IMR-90 (cell line): ENCODE measurements around the gene HERPUD1. TPM values are rescaled to one million over a fixed set of nuclear protein-coding genes. Genes with fewer than 3 reads are reported as not detected.

Experiments used
- ATAC-seq: fragments of 200-7000 bp; cut with Tn5 transposase; 2 replicates; pipeline ENCODE4 v1.9.1; 2020; ENCODE audit warnings: low read depth, mild to moderate bottlenecking, moderate library complexity
- BruUV-seq: library from RNA; stranded (reverse); fragments of 400-500 nt; replicated peaks from 2 replicates; lab custom pipeline; 2021; lab: Mats Ljungman, UMichigan
- CTCF ChIA-PET: fragments of 300-600 bp; formaldehyde crosslinking; extraction: SDS; loops from one replicate; lab custom pipeline; 2021; ENCODE audit warnings: antibody characterized with exemption; lab: Yijun Ruan, JAX
- POLR2A ChIA-PET: fragments of 300-600 bp; sonication (Branson Sonifier 250); formaldehyde crosslinking; loops from one replicate; lab custom pipeline; 2022; ENCODE audit warnings: antibody characterized with exemption; ENCODE audit not compliant: unreplicated experiment; lab: Charles Lee
- DNase-seq: peaks from one replicate; pipeline ENCODE4 v3.0.0; 2013
- H2AFZ ChIP-seq: replicated peaks from 2 replicates; pipeline ENCODE3; 2013; ENCODE audit warnings: low read length, mild to moderate bottlenecking; ENCODE audit not compliant: poor library complexity
- H2AK5ac ChIP-seq: 2 replicates; pipeline ENCODE4 v1.6.1; 2013; ENCODE audit warnings: low read depth, low read length, inconsistent platforms
- H2AK9ac ChIP-seq: replicated peaks from 2 replicates; pipeline ENCODE3; 2013; ENCODE audit warnings: mild to moderate bottlenecking, low read depth, low read length, moderate library complexity; ENCODE audit not compliant: poor library complexity
- H2BK120ac ChIP-seq: 2 replicates; pipeline ENCODE4 v1.6.1; 2013; ENCODE audit warnings: low read depth, low read length, inconsistent platforms
- H2BK15ac ChIP-seq: 3 replicates; pipeline ENCODE4 v1.6.1; 2013; ENCODE audit warnings: low read depth, low read length, inconsistent platforms
- H2BK20ac ChIP-seq: 2 replicates; pipeline ENCODE4 v1.6.1; 2013; ENCODE audit warnings: low read depth, mild to moderate bottlenecking, inconsistent platforms, low read length, moderate library complexity
- H2BK5ac ChIP-seq: 2 replicates; pipeline ENCODE4 v1.6.1; 2013; ENCODE audit warnings: mild to moderate bottlenecking, low read depth, low read length, inconsistent platforms; ENCODE audit not compliant: poor library complexity, severe bottlenecking
- H3K14ac ChIP-seq: replicated peaks from 2 replicates; pipeline ENCODE4 v1.6.1; 2013; ENCODE audit warnings: low read depth, low read length, inconsistent platforms
- H3K18ac ChIP-seq: 2 replicates; pipeline ENCODE4 v1.6.1; 2013; ENCODE audit warnings: low read depth, low read length, control low read depth
- H3K23ac ChIP-seq: 2 replicates; pipeline ENCODE4 v1.6.1; 2013; ENCODE audit warnings: low read depth, low read length, inconsistent platforms
- H3K27ac ChIP-seq: 2 replicates; pipeline ENCODE4 v1.5.1; 2013; ENCODE audit warnings: mild to moderate bottlenecking, control low read depth, low read length; ENCODE audit not compliant: insufficient read depth
- H3K27me3 ChIP-seq: 2 replicates; pipeline ENCODE4 v1.6.1; 2013; ENCODE audit warnings: low read length; ENCODE audit not compliant: control insufficient read depth, insufficient read depth
- H3K36me3 ChIP-seq: 2 replicates; pipeline ENCODE4 v1.6.1; 2013; ENCODE audit warnings: low read length, mixed read lengths; ENCODE audit not compliant: control insufficient read depth, insufficient read depth
- H3K4ac ChIP-seq: 2 replicates; pipeline ENCODE4 v1.6.1; 2013; ENCODE audit warnings: low read depth, low read length, inconsistent platforms
- H3K4me1 ChIP-seq: 2 replicates; pipeline ENCODE4 v1.6.1; 2013; ENCODE audit warnings: low read length, mixed read lengths; ENCODE audit not compliant: control insufficient read depth, insufficient read depth
- H3K4me2 ChIP-seq: 2 replicates; pipeline ENCODE4 v1.6.1; 2013; ENCODE audit warnings: low read depth, mild to moderate bottlenecking, control low read depth, low read length, moderate library complexity
- H3K4me3 ChIP-seq: 2 replicates; pipeline ENCODE4 v1.5.1; 2013; ENCODE audit warnings: low read depth, mild to moderate bottlenecking, control low read depth, low read length, moderate library complexity; ENCODE audit not compliant: insufficient read depth
- H3K56ac ChIP-seq: 2 replicates; pipeline ENCODE4 v1.6.1; 2013; ENCODE audit warnings: low read length, inconsistent platforms; ENCODE audit not compliant: insufficient read depth; ENCODE audit errors: extremely low read depth
- H3K79me1 ChIP-seq, 2 experiments: 2 replicates each; pipeline ENCODE4 v1.6.1; 2013; ENCODE audit warnings: low read length in 2 of 2, inconsistent platforms in 1 of 2, low read depth in 1 of 2
- H3K9ac ChIP-seq: 2 replicates; pipeline ENCODE4 v1.6.1; 2013; ENCODE audit warnings: low read depth, low read length, control low read depth
- H3K9me1 ChIP-seq: 2 replicates; pipeline ENCODE4 v1.6.1; 2013; ENCODE audit warnings: low read length, inconsistent platforms; ENCODE audit not compliant: insufficient read depth
- H3K9me3 ChIP-seq: 2 replicates; pipeline ENCODE4 v1.6.1; 2013; ENCODE audit warnings: low read length; ENCODE audit not compliant: control insufficient read depth, insufficient read depth
- H4K20me1 ChIP-seq: 2 replicates; pipeline ENCODE4 v1.6.1; 2013; ENCODE audit warnings: low read length, inconsistent platforms; ENCODE audit not compliant: insufficient read depth
- H4K5ac ChIP-seq: 2 replicates; pipeline ENCODE4 v1.6.1; 2013; ENCODE audit warnings: mild to moderate bottlenecking, low read depth, low read length, control low read depth
- H4K8ac ChIP-seq, 2 experiments: 2 replicates each; pipeline ENCODE4 v1.6.1; 2013; ENCODE audit warnings: low read depth in 2 of 2, low read length in 2 of 2, control low read depth in 1 of 2, inconsistent platforms in 1 of 2
- H4K91ac ChIP-seq: 2 replicates; pipeline ENCODE4 v1.6.1; 2013; ENCODE audit warnings: low read depth, low read length, inconsistent platforms; ENCODE audit not compliant: insufficient read depth
- CHD1 ChIP-seq: IDR thresholded peaks from 2 replicates; pipeline ENCODE4 v1.6.1; 2012; ENCODE audit warnings: low read depth, low read length, improper control_type of control experiment
- POLR2A ChIP-seq: IDR thresholded peaks from 2 replicates; pipeline ENCODE4 v1.6.1; 2012; ENCODE audit warnings: mild to moderate bottlenecking, low read depth, low read length
- WGBS, 2 experiments: methylation state at CpG; one replicate each; pipeline versions ENCODE4 v1.1.5 to v1.1.7; 2013; ENCODE audit warnings: missing lambda C conversion rate in 2 of 2; ENCODE audit not compliant: insufficient read length in 1 of 2; ENCODE audit errors: extremely low coverage in 2 of 2; 5-methylcytosine and 5-hydroxymethylcytosine counted together
- dilution Hi-C: fragments of 300-500 bp; cut with HindIII; formaldehyde crosslinking; loops from one replicate; pipeline ENCODE4 v1.14.3; 2018; ENCODE audit warnings: low sequenced_read_pairs; ENCODE audit not compliant: unreplicated experiment
- in situ Hi-C: fragments of 300-500 bp; cut with MboI; formaldehyde crosslinking; loops from 3 replicates; pipeline ENCODE4 v1.14.3; 2019; ENCODE audit warnings: low sequenced_read_pairs, inconsistent platforms, mixed read lengths
- intact Hi-C: fragments of 100-400 bp; cut with micrococcal nuclease; formaldehyde crosslinking; loops from 2 replicates; pipeline ENCODE4 v1.10.0; 2022
- polyA plus RNA-seq, 3 experiments: library from polyadenylated mRNA; depleted of rRNA; stranded (reverse); fragments of >200 nt; gene quantifications; 2 replicates each; pipeline ENCODE4 v1.2.3, GENCODE V29; 2012; ENCODE audit warnings: low replicate concordance in 1 of 3
- total RNA-seq: library from RNA; depleted of rRNA; stranded (reverse); fragments of >200 nt; gene quantifications from 2 replicates; pipeline ENCODE4 v1.2.3, GENCODE V29; 2012

HERPUD1 gene
- total and polyA plus RNA-seq, 2 of the 4 experiments (the other 2 are of a cell fraction), result 130 to 148 TPM

GRCh38 chr16:56941856-56942331 lies 10.0 kb downstream of the HERPUD1 start:
- Histone ChIP-seq H2AK9ac (no peak overlapping the region), H4K91ac (no peak overlapping the region), H3K4me3 (no peak overlapping the region), H3K56ac (no peak overlapping the region), H2BK15ac (no peak overlapping the region), H3K36me3 (peaks cover 60% of the 10 kb centered on the region), H3K27ac (no peak overlapping the region), H2AK5ac (no peak overlapping the region), H3K4ac (no peak overlapping the region), H3K14ac (no peak overlapping the region), H4K5ac (no peak overlapping the region), H2BK120ac (no peak overlapping the region), H3K4me1 (peaks cover 6% of the 10 kb centered on the region), H3K18ac (no peak overlapping the region), H3K9me1 (peaks cover 12% of the 10 kb centered on the region; the same call in 1 of the 2 replicates), H3K9ac (no peak overlapping the region), H4K20me1 (peaks cover 81% of the 10 kb centered on the region; the same call in 1 of the 2 replicates), H3K79me1 (peaks cover 22 to 54% of the 10 kb centered on the region in 2 experiments), H4K8ac (0 out of 4 replicates have a peak overlapping the region, but pooled peaks of 1 of the 2 experiments have one; percentile 9), H3K27me3 (no peaks in the 10 kb centered on the region), H3K23ac (no peak overlapping the region), H3K4me2 (no peak overlapping the region), H2AFZ (no peak overlapping the region), H2BK5ac (no peak overlapping the region), H2BK20ac (no peak overlapping the region), H3K9me3 (no peaks in the 10 kb centered on the region)
- 93% methylated on average over 4 of the region's 9 CpGs; no CpG with 5 or more reads in 1 of the 2 experiments for WGBS, 2 experiments
- ATAC-seq (no peak), DNase-seq (no peak)
- dilution Hi-C loops (no loop called here), intact Hi-C loops (no loop called here), in situ Hi-C loops (no loop called here)
- CTCF ChIA-PET, result interaction anchor here (0.8 to 1.4 kb wide), 2 partner anchors 9 to 88 kb away, joined by 3 to 4 read pairs; no protein-coding TSS in a partner anchor
- POLR2A ChIA-PET, result interaction anchor here (1.0 kb wide), 1 partner anchor 9 kb away, joined by 4 read pairs; no protein-coding TSS in a partner anchor
- TF ChIP-seq CHD1 (no peak), POLR2A (peak; percentile 61)
- BruUV-seq, result no TSS peak
